PC-9 (cell line): Measurements from ENCODE around the gene CDC42BPA. TPM values are rescaled to one million over a fixed set of nuclear protein-coding genes. Genes with fewer than 3 reads are reported as not detected.

ENCODE experiments used
- BruUV-seq: library from RNA; stranded (reverse); fragments of 400-500 nt; replicated peaks from 2 replicates; lab custom pipeline; 2021; lab: Mats Ljungman, UMichigan
- CTCF ChIA-PET: fragments of 300-600 bp; sonication (Branson Sonifier 250); formaldehyde crosslinking; loops from one replicate; lab custom pipeline; 2022; ENCODE audit warnings: antibody characterized with exemption; lab: Charles Lee
- POLR2A ChIA-PET: fragments of 300-600 bp; sonication (Branson Sonifier 250); formaldehyde crosslinking; loops from one replicate; lab custom pipeline; 2022; ENCODE audit warnings: antibody characterized with exemption; ENCODE audit not compliant: unreplicated experiment; lab: Charles Lee
- DNase-seq, 2 experiments: peaks; one replicate each; pipeline versions ENCODE4 v3.0.0 to v3.0.0-alpha.2; 2015 to 2022; ENCODE audit warnings: mixed read lengths in 1 of 2
- H2AFZ ChIP-seq: fragments of 200-600 bp; sonication (generic); 2 replicates; pipeline ENCODE4 v1.8.1; 2017; ENCODE audit warnings: antibody characterized with exemption
- H3F3A ChIP-seq: fragments of 200-600 bp; sonication (generic); 2 replicates; pipeline ENCODE4 v1.8.1; 2017; ENCODE audit warnings: antibody characterized with exemption, mild to moderate bottlenecking, low read depth; ENCODE audit not compliant: insufficient read depth
- H3K27ac ChIP-seq: fragments of 200-600 bp; sonication (generic); 2 replicates; pipeline ENCODE4 v1.6.1; 2016; ENCODE audit warnings: mixed run types
- H3K27me3 ChIP-seq: fragments of 200-600 bp; sonication (generic); 2 replicates; pipeline ENCODE4 v1.6.1; 2016; ENCODE audit warnings: low read depth, mixed run types; ENCODE audit not compliant: insufficient read depth
- H3K36me3 ChIP-seq: fragments of 200-600 bp; sonication (generic); 2 replicates; pipeline ENCODE4 v1.6.1; 2016; ENCODE audit warnings: low read depth, mixed run types
- H3K4me1 ChIP-seq: fragments of 200-600 bp; sonication (generic); replicated peaks from 2 replicates; pipeline ENCODE4 v1.6.1; 2016; ENCODE audit warnings: mixed run types; ENCODE audit not compliant: insufficient read depth
- H3K4me2 ChIP-seq: fragments of 200-600 bp; sonication (generic); 2 replicates; pipeline ENCODE4 v1.6.1; 2017; ENCODE audit warnings: mixed run types
- H3K4me3 ChIP-seq: fragments of 200-600 bp; sonication (generic); 2 replicates; pipeline ENCODE4 v1.6.1; 2016; ENCODE audit warnings: mixed run types
- H3K79me2 ChIP-seq: fragments of 200-600 bp; sonication (generic); 2 replicates; pipeline ENCODE4 v1.6.1; 2017; ENCODE audit warnings: low read depth, mixed run types
- H3K9me2 ChIP-seq: fragments of 200-600 bp; sonication (generic); 2 replicates; pipeline ENCODE4 v1.8.1; 2017; ENCODE audit warnings: mild to moderate bottlenecking; ENCODE audit not compliant: insufficient read depth
- H3K9me3 ChIP-seq: fragments of 200-600 bp; sonication (generic); 2 replicates; pipeline ENCODE4 v1.8.1; 2016; ENCODE audit warnings: low read depth; ENCODE audit not compliant: insufficient read depth
- H4K20me1 ChIP-seq: fragments of 200-600 bp; sonication (generic); 2 replicates; pipeline ENCODE4 v1.8.1; 2017; ENCODE audit not compliant: insufficient read depth
- CTCF ChIP-seq: fragments of 200-600 bp; sonication (generic); conservative IDR thresholded peaks from 2 replicates; pipeline ENCODE4 v1.6.1; 2017; ENCODE audit warnings: mixed run types, antibody characterized with exemption, mild to moderate bottlenecking, moderate library complexity
- EZH2 ChIP-seq: fragments of 200-600 bp; sonication (generic); IDR thresholded peaks from 2 replicates; pipeline ENCODE4 v1.8.0; 2017; ENCODE audit warnings: antibody characterized with exemption, low read depth
- intact Hi-C: fragments of 100-400 bp; cut with micrococcal nuclease; formaldehyde crosslinking; loops from one replicate; pipeline ENCODE4 v1.10.0; 2022; ENCODE audit not compliant: unreplicated experiment
- total RNA-seq: library from RNA; stranded (reverse); gene quantifications from 2 replicates; pipeline ENCODE4 v1.2.3, GENCODE V29; 2021

Gene CDC42BPA
- total RNA-seq, 1 experiment from 2014 or later, result 47.5 TPM

- Histone ChIP-seq H3K9me3 (no peaks in the 10 kb centered on the region), H4K20me1 (no peaks in the 10 kb centered on the region), H3F3A (peaks cover 28% of the 10 kb centered on the region; the same call in 1 of the 2 replicates), H3K36me3 (no peaks in the 10 kb centered on the region), H3K4me2 (peak overlapping the region; percentile 48), H3K4me3 (no peak overlapping the region), H3K4me1 (peaks cover 25% of the 10 kb centered on the region), H3K27ac (peak overlapping the region; percentile 40; the same call in 1 of the 2 replicates), H3K27me3 (no peaks in the 10 kb centered on the region), H3K9me2 (no peaks in the 10 kb centered on the region), H2AFZ (no peak overlapping the region), H3K79me2 (no peaks in the 10 kb centered on the region)
- DNase-seq, result peak; percentile 49 to 54
- POLR2A ChIA-PET, result interaction anchor here (0.6 kb wide), 3 partner anchors 106 to 419 kb away, joined by 3 to 7 read pairs (median 5); no protein-coding TSS in a partner anchor
- intact Hi-C loops, result no loop called here
- BruUV-seq, result no TSS peak
- CTCF ChIA-PET, result no interaction called here
- no peak for TF ChIP-seq CTCF
- TF ChIP-seq EZH2, result no peak
These were observed 5.1 kb upstream of the CDC42BPA start for GRCh38 chr1:227323171-227323966.

DNA sequence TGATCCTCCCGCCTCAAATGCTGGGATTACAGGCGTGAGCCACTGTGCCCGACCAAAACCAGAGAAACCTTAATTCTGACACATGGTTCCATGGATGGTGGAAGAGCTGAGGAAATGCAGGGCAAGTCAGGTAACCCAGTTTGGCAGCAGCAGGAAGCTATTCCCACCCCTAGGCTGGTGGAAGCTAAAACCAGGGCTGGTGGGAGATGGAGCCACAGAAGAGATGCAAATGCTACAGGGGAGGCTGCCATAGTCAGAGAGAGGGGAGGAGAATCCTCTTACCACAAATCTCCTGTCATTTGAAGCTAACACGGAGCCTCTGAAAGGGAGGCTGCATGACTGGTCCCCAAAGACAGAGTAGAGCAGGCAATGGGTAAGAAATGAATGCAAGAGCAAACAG is 4.1 kb upstream of the CDC42BPA start:
- Histone ChIP-seq H3K27me3 (no peaks in the 10 kb centered on the region), H3K27ac (no peak overlapping the region), H4K20me1 (no peaks in the 10 kb centered on the region), H3K36me3 (no peaks in the 10 kb centered on the region), H3K4me3 (no peak overlapping the region), H3F3A (peaks cover 28% of the 10 kb centered on the region; the same call in 1 of the 2 replicates), H2AFZ (no peak overlapping the region), H3K4me1 (peaks cover 25% of the 10 kb centered on the region), H3K79me2 (peaks cover 4% of the 10 kb centered on the region; the same call in 1 of the 2 replicates), H3K9me2 (no peaks in the 10 kb centered on the region), H3K4me2 (peak overlapping the region; percentile 48; the same call in 1 of the 2 replicates), H3K9me3 (no peaks in the 10 kb centered on the region)
- TF ChIP-seq CTCF (no peak), EZH2 (no peak)
- BruUV-seq, result no TSS peak
- ChIA-PET CTCF (no interaction called here), POLR2A (interaction anchor here (0.6 kb wide), 1 partner anchor 107 kb away, joined by 7 read pairs; no protein-coding TSS in a partner anchor)
- no peak for DNase-seq
- intact Hi-C loops, result no loop called here

DNA sequence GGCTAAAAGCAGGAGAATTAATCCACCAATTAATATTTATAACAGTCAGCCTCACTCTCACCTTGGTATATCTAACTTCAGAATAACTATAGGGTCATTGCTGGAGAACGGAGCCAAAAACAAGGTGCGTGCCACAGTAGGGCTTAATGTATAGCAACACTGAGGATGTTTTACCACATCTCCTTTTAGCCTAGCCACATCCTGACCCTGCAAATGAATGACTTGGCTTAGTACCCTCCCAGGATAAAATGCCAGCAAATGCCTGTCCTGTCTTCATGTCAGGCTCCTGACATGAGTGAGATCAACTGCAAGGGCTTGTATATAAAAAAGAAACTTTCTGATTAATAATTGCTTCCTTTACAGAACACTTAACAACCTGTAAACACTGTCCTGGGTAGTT is 2.7 kb upstream of the CDC42BPA start:
- H3K4me2 ChIP-seq, result no peak overlapping the region

More for the DNA sequence above, 2.7 kb upstream of the CDC42BPA start:
- POLR2A ChIA-PET, result no interaction called here
- no peak for TF ChIP-seq CTCF
- TF ChIP-seq EZH2, result no peak
- H3K4me1 ChIP-seq, result peaks cover 25% of the 10 kb centered on the region
- H3K36me3 ChIP-seq, result no peaks in the 10 kb centered on the region
- BruUV-seq, result no TSS peak
- H3K27ac ChIP-seq, result no peak overlapping the region
- H3K79me2 ChIP-seq, result peaks cover 16% of the 10 kb centered on the region
- intact Hi-C loops, result no loop called here
- no peaks in the 10 kb centered on the region for H3K27me3 ChIP-seq
- peaks cover 5% of the 10 kb centered on the region; the same call in 1 of the 2 replicates for H4K20me1 ChIP-seq
- no peak overlapping the region for H3K4me3 ChIP-seq
- no peaks in the 10 kb centered on the region for H3K9me2 ChIP-seq
- H3K9me3 ChIP-seq, result no peaks in the 10 kb centered on the region
- DNase-seq, result no peak
- H3F3A ChIP-seq, result peaks cover 28% of the 10 kb centered on the region; the same call in 1 of the 2 replicates
- CTCF ChIA-PET, result no interaction called here
- no peak overlapping the region for H2AFZ ChIP-seq
